HEK293 (cell line): Measurements from ENCODE around the gene UVSSA.
"Not testable (repeated sequence)": the region's sequence is repeated elsewhere in the genome, so short reads cannot be mapped to it uniquely, and the experiment has no call there.

Experiments
- CTCF ChIA-PET: fragments of 350-600 bp; formaldehyde crosslinking; extraction: SDS; loops from one replicate; lab custom pipeline; 2021; ENCODE audit warnings: antibody characterized with exemption; lab: Yijun Ruan, JAX
- POLR2A ChIA-PET: fragments of 300-600 bp; formaldehyde crosslinking; extraction: SDS; loops from one replicate; lab custom pipeline; 2020; ENCODE audit warnings: antibody characterized with exemption, inconsistent platforms; lab: Yijun Ruan, JAX
- H3K27ac ChIP-seq: fragments of 200-500 bp; sonication (Bioruptor generic); 2 replicates; pipeline ENCODE4 v1.5.1; 2014; ENCODE audit warnings: low read depth, low read length, control low read depth, inconsistent platforms; ENCODE audit errors: extremely low read depth
- H3K36me3 ChIP-seq, 2 experiments: fragments of 200-500 bp in 1 of 2; sonication (Bioruptor generic) in 1 of 2; 1 replicate in 1 of 2; 2 replicates in 1 of 2; pipeline ENCODE4 v1.5.1; 2014 to 2017; ENCODE audit warnings: inconsistent platforms in 2 of 2, low read length in 2 of 2; ENCODE audit not compliant: control insufficient read depth in 2 of 2, insufficient read depth in 1 of 2
- H3K4me1 ChIP-seq: fragments of 200-500 bp; sonication (Bioruptor generic); 2 replicates; pipeline ENCODE4 v1.5.1; 2014; ENCODE audit warnings: mild to moderate bottlenecking, low read length, inconsistent platforms; ENCODE audit not compliant: control insufficient read depth, insufficient read depth
- H3K4me3 ChIP-seq: 2 replicates; pipeline ENCODE4 v1.5.1; 2011; ENCODE audit warnings: low read depth, mild to moderate bottlenecking, control low read depth, low read length, moderate library complexity
- H3K9me3 ChIP-seq: fragments of 200-500 bp; sonication (Bioruptor generic); 2 replicates; pipeline ENCODE4 v1.5.1; 2014; ENCODE audit warnings: low read depth, low read length, inconsistent platforms; ENCODE audit not compliant: control insufficient read depth, insufficient read depth
- ATF2 ChIP-seq: fragments of 450-650 bp; formaldehyde crosslinking; IDR thresholded peaks from 2 replicates; pipeline ENCODE4 v1.5.1; 2016; ENCODE audit warnings: missing biosample characterization, missing genetic modification characterization, low read depth
- KLF10 ChIP-seq: fragments of 450-650 bp; IDR thresholded peaks from 2 replicates; pipeline ENCODE4 v1.5.1; 2018; ENCODE audit warnings: missing biosample characterization, mild to moderate bottlenecking, missing genetic modification characterization
- ZBTB44 ChIP-seq: fragments of 450-650 bp; IDR thresholded peaks from 2 replicates; pipeline ENCODE4 v1.5.1; 2018; ENCODE audit warnings: missing biosample characterization, mild to moderate bottlenecking, missing genetic modification characterization
- ZBTB7A ChIP-seq: fragments of 450-650 bp; formaldehyde crosslinking; IDR thresholded peaks from 2 replicates; pipeline ENCODE4 v1.5.1; 2016; ENCODE audit warnings: low read depth, missing biosample characterization, missing genetic modification characterization
- ZFP37 ChIP-seq: fragments of 450-650 bp; formaldehyde crosslinking; IDR thresholded peaks from 2 replicates; pipeline ENCODE4 v1.5.1; 2016; ENCODE audit warnings: missing biosample characterization, missing genetic modification characterization
- ZNF19 ChIP-seq: fragments of 450-650 bp; formaldehyde crosslinking; IDR thresholded peaks from 2 replicates; pipeline ENCODE4; 2016; ENCODE audit warnings: missing biosample characterization, missing genetic modification characterization, low read depth
- ZNF211 ChIP-seq: fragments of 450-650 bp; formaldehyde crosslinking; IDR thresholded peaks from 2 replicates; pipeline ENCODE4 v1.5.1; 2016; ENCODE audit warnings: low read depth, missing biosample characterization, missing genetic modification characterization
- ZNF26 ChIP-seq: fragments of 450-650 bp; formaldehyde crosslinking; IDR thresholded peaks from 2 replicates; pipeline ENCODE4 v1.5.1; 2016; ENCODE audit warnings: missing biosample characterization, missing genetic modification characterization
- ZNF433 ChIP-seq: fragments of 450-650 bp; formaldehyde crosslinking; IDR thresholded peaks from 2 replicates; pipeline ENCODE4 v1.5.1; 2016; ENCODE audit warnings: missing biosample characterization, missing genetic modification characterization, low read depth
- ZNF449 ChIP-seq: fragments of 450-650 bp; formaldehyde crosslinking; IDR thresholded peaks from 2 replicates; pipeline ENCODE4 v1.5.1; 2017; ENCODE audit warnings: missing biosample characterization, mild to moderate bottlenecking, missing genetic modification characterization, moderate library complexity
- ZNF510 ChIP-seq: fragments of 450-650 bp; formaldehyde crosslinking; IDR thresholded peaks from 2 replicates; pipeline ENCODE4 v1.5.1; 2018; ENCODE audit warnings: mild to moderate bottlenecking, missing genetic modification characterization, missing biosample characterization; ENCODE audit not compliant: insufficient replicate concordance

The UVSSA gene

GRCh38 chr4:1371176-1372165 lies 24.5 kb downstream of the UVSSA start:
- H3K36me3 ChIP-seq: peaks cover 0 to 61% of the 10 kb centered on the region in 2 experiments; a peak in 1 of 3 replicates
- H3K4me1 ChIP-seq: no peaks in the 10 kb centered on the region
- TF ChIP-seq ATF2 (tag by site-specific recombination) (no peak), KLF10 (tag by site-specific recombination) (no peak), ZNF510 (tag by site-specific recombination) (no peak)
- ChIA-PET CTCF (interaction anchor here (0.6 to 0.7 kb wide), 2 partner anchors 10 to 16 kb away, joined by 3 read pairs; no protein-coding TSS in a partner anchor), POLR2A (interaction anchor here (0.6 kb wide), 1 partner anchor 10 kb away, joined by 4 read pairs; no protein-coding TSS in a partner anchor)
- H3K27ac ChIP-seq: no peak overlapping the region
- H3K4me3 ChIP-seq: no peak overlapping the region
- no peaks in the 10 kb centered on the region for H3K9me3 ChIP-seq

DNA sequence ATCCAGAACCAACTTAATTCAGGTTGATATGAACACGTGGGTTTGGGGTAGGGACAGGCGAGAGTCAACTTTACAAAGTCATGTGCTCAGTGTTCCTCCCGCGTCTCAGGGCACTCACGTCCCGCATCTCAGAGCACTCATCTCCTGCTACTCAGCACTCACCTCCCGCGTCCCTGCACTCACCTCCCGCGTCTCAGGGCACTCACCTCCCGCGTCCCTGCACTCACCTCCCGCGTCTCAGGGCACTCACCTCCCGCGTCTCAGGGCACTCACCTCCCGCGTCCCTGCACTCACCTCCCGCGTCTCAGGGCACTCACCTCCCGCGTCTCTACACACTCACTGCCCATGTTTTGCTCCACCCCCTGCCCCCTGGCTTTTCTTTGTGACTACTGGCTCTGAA lies 25.6 kb downstream of the UVSSA start:
- POLR2A ChIA-PET, H3K9me3 ChIP-seq, H3K4me1 ChIP-seq, H3K27ac ChIP-seq, H3K4me3 ChIP-seq: not testable (repeated sequence)
- CTCF ChIA-PET: interaction anchor here (0.6 kb wide), 1 partner anchor 347 kb away, joined by 3 read pairs; no protein-coding TSS in a partner anchor
- peaks cover 0 to 60% of the 10 kb centered on the region in 2 experiments; a peak in 1 of 3 replicates for H3K36me3 ChIP-seq

DNA sequence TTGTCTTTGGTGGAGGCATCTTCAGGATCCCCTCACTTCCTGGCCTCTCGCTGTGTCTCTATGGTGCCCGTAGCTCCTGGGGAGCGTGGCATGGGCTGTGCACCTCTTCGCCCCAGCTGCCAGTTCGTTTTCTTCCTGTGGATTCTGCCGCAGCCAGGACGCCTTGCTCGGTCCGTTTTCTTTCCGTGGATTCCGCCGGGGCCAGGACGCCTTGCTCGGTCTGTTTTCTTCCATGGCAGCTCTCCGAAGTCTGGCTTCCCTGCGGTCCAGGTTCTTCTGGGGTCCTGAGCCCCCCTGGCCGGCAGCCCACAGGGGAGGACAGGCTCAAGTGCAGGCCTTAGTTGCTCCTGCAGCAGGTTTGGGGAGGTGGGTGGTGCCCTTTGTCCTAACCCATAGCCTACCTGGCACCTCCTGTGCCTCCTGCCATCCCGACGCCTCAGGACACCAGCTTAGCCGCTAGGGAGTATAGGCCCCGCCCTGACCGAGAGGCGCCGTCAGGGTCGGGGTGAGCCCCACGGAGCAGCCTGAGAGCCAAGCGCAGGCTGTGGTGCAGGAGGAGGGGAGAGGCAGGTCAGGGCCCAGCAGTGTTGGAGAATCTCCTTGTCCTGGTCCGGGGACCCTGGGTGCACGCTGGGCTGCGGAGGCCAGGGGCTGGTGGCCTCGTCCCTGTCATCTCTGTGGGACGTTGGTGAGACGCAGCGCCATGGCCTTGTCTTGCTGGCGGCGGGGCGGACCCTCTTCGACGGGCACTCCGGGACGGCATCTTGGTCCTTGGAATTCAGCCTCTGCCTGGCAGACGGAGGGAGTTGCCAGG lies 27.1 kb downstream of the UVSSA start:
- Histone ChIP-seq H3K36me3 (peaks cover 0 to 49% of the 10 kb centered on the region in 2 experiments; a peak in 1 of 3 replicates), H3K27ac (no peak overlapping the region), H3K4me3 (no peak overlapping the region), H3K4me1 (no peaks in the 10 kb centered on the region), H3K9me3 (no peaks in the 10 kb centered on the region)
- no peak for TF ChIP-seq ZNF433 (tag by site-specific recombination)
- TF ChIP-seq ZNF26 (tag by site-specific recombination): no peak
- TF ChIP-seq ZFP37 (tag by site-specific recombination): no peak
- TF ChIP-seq ZNF211 (tag by site-specific recombination): no peak
- no peak for TF ChIP-seq ZNF449 (tag by site-specific recombination)
- TF ChIP-seq ZBTB44 (tag by site-specific recombination): no peak
- no peak for TF ChIP-seq ZBTB7A (tag by site-specific recombination)
- TF ChIP-seq ZNF19: no peak
- ChIA-PET CTCF (no interaction called here), POLR2A (no interaction called here)
